ENCODE measurements around the gene GADD45B.

GRCh38 chr19:2475702-2476450 lies at the start of gene GADD45B:
- TF ChIP-seq CTCF (conservative IDR thresholded peaks at IDR 0.05 in 1 of 2, IDR thresholded peaks at IDR 0.05 in 1 of 2; ENCODE audit: low read depth in 1 of 2, low read length in 2 of 2) (no peak), EZH2 (IDR thresholded peaks at IDR 0.05; ENCODE audit: low read length, missing control alignments) (no peak)

Data from fibroblast of lung (primary cell).